ENCODE data around the gene RIN3. TPM values are rescaled to one million over a fixed set of nuclear protein-coding genes. Genes with fewer than 3 reads are reported as not detected.
A peak's percentile ranks its signal among the peaks of the same experiment; 100 is the strongest.

The RIN3 gene
- total RNA-seq, 6 experiments from 2014 or later, result 10.7 to 20.4 (median 18.9) TPM

- TF ChIP-seq POLR2A (IDR thresholded peaks at IDR 0.05) (peak; percentile 56), CTCF (IDR thresholded peaks at IDR 0.05) (no peak)
- H3K9me3 ChIP-seq, result no peaks in the 10 kb centered on the region
- intact Hi-C loops (cut with DNase I), result no loop called here
- no peaks in the 10 kb centered on the region for H3K27me3 ChIP-seq
- H3K36me3 ChIP-seq, result no peaks in the 10 kb centered on the region
- ATAC-seq (peak; percentile 79 to 90 (median 86)), DNase-seq (peak; percentile 80 to 92 (median 88))
- peak overlapping the region; percentile 85 to 98 (median 97) for H3K27ac ChIP-seq
- H3K4me3 ChIP-seq, result peak overlapping the region; percentile 71 to 92 (median 88)
- 33% methylated on average over 3 of the region's 81 CpGs for WGBS (ENCODE audit: insufficient coverage, low coverage, low lambda C conversion rate, missing lambda C conversion rate)
- H3K4me1 ChIP-seq, result peaks cover 0 to 8% (median 3%) of the 10 kb centered on the region in 4 donors
These were observed 624 bp downstream of the RIN3 start for GRCh38 chr14:92513966-92514843.

- TF ChIP-seq POLR2A (IDR thresholded peaks at IDR 0.05) (no peak), CTCF (IDR thresholded peaks at IDR 0.05) (no peak)
- H3K27me3 ChIP-seq, result no peaks in the 10 kb centered on the region
- no peaks in the 10 kb centered on the region for H3K9me3 ChIP-seq
- intact Hi-C loops (cut with DNase I), result no loop called here
- H3K36me3 ChIP-seq, result no peaks in the 10 kb centered on the region
- H3K27ac ChIP-seq, result peak overlapping the region; percentile 85 to 98 (median 97)
- ATAC-seq, result peak; percentile 9 to 29 (median 16)
- WGBS (ENCODE audit: insufficient coverage, low coverage, low lambda C conversion rate, missing lambda C conversion rate), result 31% methylated on average over 15 of the region's 15 CpGs
- DNase-seq, result no peak
- H3K4me3 ChIP-seq, result peak overlapping the region; percentile 71 to 92 (median 88)
- peaks cover 0 to 8% (median 3%) of the 10 kb centered on the region in 4 donors for H3K4me1 ChIP-seq
These were observed 1.4 kb downstream of the RIN3 start for GRCh38 chr14:92514844-92515514.

GRCh38 chr14:92515546-92516343 lies 2.2 kb downstream of the RIN3 start:
- Histone ChIP-seq H3K27me3 (no peaks in the 10 kb centered on the region), H3K27ac (peak overlapping the region in 1 of 3 donors; percentile 85), H3K4me3 (peak overlapping the region in 2 of 3 donors; percentile 71 to 92), H3K36me3 (no peaks in the 10 kb centered on the region), H3K9me3 (no peaks in the 10 kb centered on the region), H3K4me1 (peaks cover 0 to 8% (median 3%) of the 10 kb centered on the region in 4 donors)
- no peak for ATAC-seq
- TF ChIP-seq POLR2A (IDR thresholded peaks at IDR 0.05), result no peak
- no peak for TF ChIP-seq CTCF (IDR thresholded peaks at IDR 0.05)
- no peak for DNase-seq
- intact Hi-C loops (cut with DNase I), result no loop called here
- WGBS (ENCODE audit: insufficient coverage, low coverage, low lambda C conversion rate, missing lambda C conversion rate), result 84% methylated on average over 5 of the region's 5 CpGs

GRCh38 chr14:92516344-92516965 lies 2.9 kb downstream of the RIN3 start:
- Histone ChIP-seq H3K36me3 (no peaks in the 10 kb centered on the region), H3K4me3 (no peak overlapping the region), H3K4me1 (peaks cover 0 to 8% (median 3%) of the 10 kb centered on the region in 4 donors), H3K27ac (no peak overlapping the region), H3K27me3 (no peaks in the 10 kb centered on the region), H3K9me3 (no peaks in the 10 kb centered on the region)
- intact Hi-C loops (cut with DNase I), result no loop called here
- ATAC-seq (no peak), DNase-seq (no peak)
- TF ChIP-seq POLR2A (IDR thresholded peaks at IDR 0.05) (no peak), CTCF (IDR thresholded peaks at IDR 0.05) (no peak)
- WGBS (ENCODE audit: insufficient coverage, low coverage, low lambda C conversion rate, missing lambda C conversion rate), result 0% methylated on average over 1 of the region's 4 CpGs
